Neuron (in vitro differentiated cells): Measurements from ENCODE around the gene SIRPD.

ENCODE experiments used
- H2AFZ ChIP-seq: one replicate; pipeline ENCODE4 v1.6.1; 2013; ENCODE audit warnings: low read depth, mild to moderate bottlenecking, inconsistent platforms, low read length, moderate library complexity
- H3K27me3 ChIP-seq: one replicate; pipeline ENCODE4 v1.6.1; 2013; ENCODE audit warnings: low read length; ENCODE audit not compliant: insufficient read depth
- H3K36me3 ChIP-seq: one replicate; pipeline ENCODE4 v1.6.1; 2013; ENCODE audit warnings: low read length; ENCODE audit not compliant: insufficient read depth
- H3K4me1 ChIP-seq: one replicate; pipeline ENCODE4 v1.6.1; 2013; ENCODE audit warnings: low read length; ENCODE audit not compliant: insufficient read depth
- H3K4me3 ChIP-seq: 2 replicates; pipeline ENCODE4 v1.5.1; 2013; ENCODE audit warnings: mild to moderate bottlenecking, low read length, moderate library complexity
- H3K9me3 ChIP-seq: one replicate; pipeline ENCODE4 v1.6.1; 2013; ENCODE audit warnings: low read length

SIRPD gene

DNA sequence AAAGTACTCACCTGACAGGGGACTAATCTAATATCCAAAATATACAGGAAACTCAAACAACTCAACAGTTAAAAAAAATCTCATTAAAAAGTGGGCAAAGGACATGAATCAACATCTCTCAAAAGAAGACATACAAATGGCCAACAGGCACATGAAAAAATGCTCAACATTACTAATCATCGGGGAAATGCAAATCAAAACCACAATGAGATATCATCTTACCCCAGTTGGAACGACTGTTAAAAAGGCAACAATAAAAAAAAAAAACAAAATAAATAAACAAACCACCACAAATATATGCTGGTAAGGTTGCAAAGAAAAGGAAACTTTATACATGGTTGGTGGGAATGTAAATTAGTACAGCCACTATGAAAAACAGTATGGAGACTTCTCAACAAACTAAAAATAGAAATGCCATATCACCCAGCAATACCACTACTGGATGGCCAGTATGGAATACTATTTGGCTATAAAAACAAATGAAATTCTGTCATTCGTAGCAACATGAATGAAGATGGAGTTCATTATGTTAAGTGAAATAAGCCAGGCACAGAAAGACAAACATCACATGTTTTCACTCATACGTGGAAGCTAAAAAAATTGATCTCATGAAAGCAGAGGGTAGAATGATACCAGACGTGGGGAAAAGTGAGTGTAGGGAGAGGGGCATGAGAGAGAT lies 72.9 kb downstream of the SIRPD start:
- Histone ChIP-seq H3K9me3 (no peaks in the 10 kb centered on the region), H3K27me3 (peaks cover 7% of the 10 kb centered on the region), H2AFZ (no peak overlapping the region), H3K4me1 (no peaks in the 10 kb centered on the region), H3K36me3 (no peaks in the 10 kb centered on the region), H3K4me3 (no peak overlapping the region)
